ENCODE measurements around the gene SSBP3.

SSBP3 gene

GRCh38 chr1:54442185-54442584, 36.0 kb upstream of the SSBP3 start:
- TF ChIP-seq CTCF (IDR thresholded peaks at IDR 0.05), result no peak
- Histone ChIP-seq H2AFZ (no peak overlapping the region), H3K4me3 (ENCODE audit: low read depth, low read length) (no peak overlapping the region), H3K27ac (no peak overlapping the region), H3K9me3 (ENCODE audit: control insufficient read depth, low read length) (no peaks in the 10 kb centered on the region), H3K79me2 (no peaks in the 10 kb centered on the region), H3K9ac (no peak overlapping the region), H3K36me3 (ENCODE audit: control insufficient read depth, insufficient read depth, low read length) (no peaks in the 10 kb centered on the region), H3K4me2 (ENCODE audit: low read length) (no peak overlapping the region), H3K4me1 (no peaks in the 10 kb centered on the region), H3K27me3 (ENCODE audit: control insufficient read depth, insufficient read depth, low read length) (no peaks in the 10 kb centered on the region)

- Histone ChIP-seq H3K9me3 (ENCODE audit: control insufficient read depth, low read length) (no peaks in the 10 kb centered on the region), H3K79me2 (no peaks in the 10 kb centered on the region), H3K4me1 (no peaks in the 10 kb centered on the region), H3K36me3 (ENCODE audit: control insufficient read depth, insufficient read depth, low read length) (no peaks in the 10 kb centered on the region), H2AFZ (no peak overlapping the region), H3K4me2 (ENCODE audit: low read length) (no peak overlapping the region), H3K4me3 (ENCODE audit: low read depth, low read length) (no peak overlapping the region), H3K27ac (no peak overlapping the region), H3K27me3 (ENCODE audit: control insufficient read depth, insufficient read depth, low read length) (no peaks in the 10 kb centered on the region), H3K9ac (no peak overlapping the region)
- no peak for TF ChIP-seq CTCF (IDR thresholded peaks at IDR 0.05)
These were observed 33.5 kb upstream of the SSBP3 start for GRCh38 chr1:54439550-54440223.

GRCh38 chr1:54437783-54438182, 31.6 kb upstream of the SSBP3 start:
- Histone ChIP-seq H3K9ac (no peak overlapping the region), H3K4me2 (ENCODE audit: low read length) (no peak overlapping the region), H3K9me3 (ENCODE audit: control insufficient read depth, low read length) (no peaks in the 10 kb centered on the region), H3K27ac (no peak overlapping the region), H3K36me3 (ENCODE audit: control insufficient read depth, insufficient read depth, low read length) (no peaks in the 10 kb centered on the region), H2AFZ (no peak overlapping the region), H3K4me1 (no peaks in the 10 kb centered on the region), H3K4me3 (ENCODE audit: low read depth, low read length) (no peak overlapping the region), H3K27me3 (ENCODE audit: control insufficient read depth, insufficient read depth, low read length) (no peaks in the 10 kb centered on the region), H3K79me2 (no peaks in the 10 kb centered on the region)
- TF ChIP-seq CTCF (IDR thresholded peaks at IDR 0.05), result no peak

- Histone ChIP-seq H3K9ac (no peak overlapping the region), H3K4me3 (ENCODE audit: low read depth, low read length) (no peak overlapping the region), H3K36me3 (ENCODE audit: control insufficient read depth, insufficient read depth, low read length) (no peaks in the 10 kb centered on the region), H3K79me2 (no peaks in the 10 kb centered on the region), H3K27ac (no peak overlapping the region), H2AFZ (no peak overlapping the region), H3K27me3 (ENCODE audit: control insufficient read depth, insufficient read depth, low read length) (no peaks in the 10 kb centered on the region), H3K9me3 (ENCODE audit: control insufficient read depth, low read length) (no peaks in the 10 kb centered on the region), H3K4me1 (no peaks in the 10 kb centered on the region), H3K4me2 (ENCODE audit: low read length) (no peak overlapping the region)
- TF ChIP-seq CTCF (IDR thresholded peaks at IDR 0.05), result no peak
These were observed 30.6 kb upstream of the SSBP3 start for GRCh38 chr1:54436826-54437225.

DNA sequence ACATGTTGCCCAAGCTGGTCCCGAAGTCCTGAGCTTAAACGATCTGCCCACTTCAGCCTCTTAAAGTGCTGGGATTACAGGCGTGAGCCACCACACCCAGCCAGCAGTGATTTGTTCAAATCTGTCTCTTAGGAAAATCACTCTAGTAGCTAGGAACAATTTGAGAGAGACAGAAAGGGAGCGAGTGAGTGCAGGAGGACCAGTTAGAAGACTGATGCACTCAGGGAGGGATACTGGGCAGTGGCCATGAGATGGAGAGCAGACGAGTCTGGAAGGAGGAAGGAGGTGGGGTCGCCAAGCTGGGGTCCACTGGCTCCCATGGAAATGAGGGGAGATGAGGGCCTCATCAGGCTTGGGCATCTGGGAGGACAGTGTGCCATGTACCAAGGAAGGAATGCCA, 23.6 kb upstream of the SSBP3 start:
- Histone ChIP-seq H3K36me3 (ENCODE audit: control insufficient read depth, insufficient read depth, low read length) (no peaks in the 10 kb centered on the region), H3K9me3 (ENCODE audit: control insufficient read depth, low read length) (no peaks in the 10 kb centered on the region), H3K4me2 (ENCODE audit: low read length) (no peak overlapping the region), H3K27ac (no peak overlapping the region), H3K9ac (no peak overlapping the region), H3K79me2 (no peaks in the 10 kb centered on the region), H3K27me3 (ENCODE audit: control insufficient read depth, insufficient read depth, low read length) (no peaks in the 10 kb centered on the region), H2AFZ (no peak overlapping the region), H3K4me3 (ENCODE audit: low read depth, low read length) (no peak overlapping the region), H3K4me1 (no peaks in the 10 kb centered on the region)
- no peak for TF ChIP-seq CTCF (IDR thresholded peaks at IDR 0.05)

Measured in parathyroid adenoma (tissue), 2 donors.